ENCODE measurements around the gene HOXB8. TPM values are rescaled to one million over a fixed set of nuclear protein-coding genes. Genes with fewer than 3 reads are reported as not detected.

HOXB8 gene
- total and polyA plus RNA-seq, 10 of the 15 experiments (the other 5 are each of a cell fraction or from before 2014, with no cell fraction given): 0.21 TPM; not detected in 9

DNA sequence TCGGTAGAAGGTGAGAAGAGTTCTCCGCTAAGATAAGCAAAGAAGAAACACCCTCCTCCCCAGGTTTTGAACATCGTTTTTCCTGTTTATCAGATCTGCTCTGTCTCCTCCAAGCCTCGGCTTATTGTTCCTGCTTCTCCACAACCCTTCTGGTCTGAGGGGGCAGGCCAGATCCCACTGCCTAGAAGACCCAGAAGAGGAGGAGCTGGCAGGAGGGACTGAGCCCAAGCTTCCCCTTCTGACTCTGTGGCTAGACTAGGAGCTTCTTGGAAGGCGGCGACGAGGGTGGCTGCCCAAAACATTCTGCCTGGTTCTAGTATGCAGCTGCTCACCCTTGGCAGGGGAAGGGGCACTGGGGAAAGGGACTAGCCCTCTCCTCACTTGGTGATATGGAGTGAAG lies 16.4 kb downstream of the HOXB8 start:
- FAIRE-seq: no peak
- intact Hi-C loops (cut with micrococcal nuclease; ENCODE audit: unreplicated experiment): no loop called here
- RAD21 ChIA-PET (ENCODE audit: unreplicated experiment): interaction anchor here (1.0 to 1.2 kb wide), 2 partner anchors 280 to 518 kb away, joined by 3 read pairs; no protein-coding TSS in a partner anchor
- no peak overlapping the region for H3K4me3 ChIP-seq
- POLR2A ChIA-PET: no interaction called here
- no peak overlapping the region for H3K9ac ChIP-seq (ENCODE audit: control insufficient read depth, insufficient read depth, low read length)
- DNase-seq (ENCODE audit: low read depth, low spot score): no peak
- CTCF ChIA-PET: interaction anchor here (1.6 to 2.2 kb wide), 2 partner anchors 20 to 247 kb away, joined by 5 to 7 read pairs; no protein-coding TSS in a partner anchor
- H3K9me3 ChIP-seq (replicated peaks; ENCODE audit: control insufficient read depth, insufficient read depth, low read length): no peaks in the 10 kb centered on the region
- no TSS peak for BruUV-seq (replicated peaks)
- TF ChIP-seq PAX8 (IDR thresholded peaks at IDR 0.05) (no peak), EGR1 (IDR thresholded peaks at IDR 0.05; ENCODE audit: borderline replicate concordance in 1 of 2, low read depth in 2 of 2, low read length in 2 of 2) (no peak), NFYA (IDR thresholded peaks at IDR 0.05; ENCODE audit: borderline replicate concordance, low read depth, low read length) (no peak), ZNF207 (IDR thresholded peaks at IDR 0.05; ENCODE audit: borderline replicate concordance) (no peak), NFYB (IDR thresholded peaks at IDR 0.05; ENCODE audit: insufficient read depth, low read depth, low read length) (no peak), FOS (IDR thresholded peaks at IDR 0.05; ENCODE audit: borderline replicate concordance, extremely low read depth, insufficient read length) (no peak), YY1 (IDR thresholded peaks at IDR 0.05; ENCODE audit: low read depth, low read length) (no peak), PML (IDR thresholded peaks at IDR 0.05; ENCODE audit: low read length) (no peak), ASH2L (IDR thresholded peaks at IDR 0.05; ENCODE audit: borderline replicate concordance, low read depth) (no peak), FOXK2 (IDR thresholded peaks at IDR 0.05) (no peak), KAT2A (conservative IDR thresholded peaks at IDR 0.05; ENCODE audit: control insufficient read depth, low read depth, low read length) (no peak), EZH2 (IDR thresholded peaks at IDR 0.05; ENCODE audit: borderline replicate concordance, control insufficient read depth, low read depth, low read length) (no peak), RELA (IDR thresholded peaks at IDR 0.05; ENCODE audit: borderline replicate concordance, partially characterized antibody) (no peak), MXI1 (IDR thresholded peaks at IDR 0.05; ENCODE audit: low read depth, low read length) (no peak), CBFB (IDR thresholded peaks at IDR 0.05; ENCODE audit: low read depth) (no peak)
- TF ChIP-seq, protein P1, sequence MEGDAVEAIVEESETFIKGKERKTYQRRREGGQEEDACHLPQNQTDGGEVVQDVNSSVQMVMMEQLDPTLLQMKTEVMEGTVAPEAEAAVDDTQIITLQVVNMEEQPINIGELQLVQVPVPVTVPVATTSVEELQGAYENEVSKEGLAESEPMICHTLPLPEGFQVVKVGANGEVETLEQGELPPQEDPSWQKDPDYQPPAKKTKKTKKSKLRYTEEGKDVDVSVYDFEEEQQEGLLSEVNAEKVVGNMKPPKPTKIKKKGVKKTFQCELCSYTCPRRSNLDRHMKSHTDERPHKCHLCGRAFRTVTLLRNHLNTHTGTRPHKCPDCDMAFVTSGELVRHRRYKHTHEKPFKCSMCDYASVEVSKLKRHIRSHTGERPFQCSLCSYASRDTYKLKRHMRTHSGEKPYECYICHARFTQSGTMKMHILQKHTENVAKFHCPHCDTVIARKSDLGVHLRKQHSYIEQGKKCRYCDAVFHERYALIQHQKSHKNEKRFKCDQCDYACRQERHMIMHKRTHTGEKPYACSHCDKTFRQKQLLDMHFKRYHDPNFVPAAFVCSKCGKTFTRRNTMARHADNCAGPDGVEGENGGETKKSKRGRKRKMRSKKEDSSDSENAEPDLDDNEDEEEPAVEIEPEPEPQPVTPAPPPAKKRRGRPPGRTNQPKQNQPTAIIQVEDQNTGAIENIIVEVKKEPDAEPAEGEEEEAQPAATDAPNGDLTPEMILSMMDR (IDR thresholded peaks at IDR 0.05 in 2 of 3, conservative IDR thresholded peaks at IDR 0.05 in 1 of 3; ENCODE audit: control insufficient read depth in 2 of 3, extremely low read depth in 1 of 3, insufficient read depth in 1 of 3, low read depth in 3 of 3, low read length in 3 of 3): no peak
- TF ChIP-seq, protein P2, sequence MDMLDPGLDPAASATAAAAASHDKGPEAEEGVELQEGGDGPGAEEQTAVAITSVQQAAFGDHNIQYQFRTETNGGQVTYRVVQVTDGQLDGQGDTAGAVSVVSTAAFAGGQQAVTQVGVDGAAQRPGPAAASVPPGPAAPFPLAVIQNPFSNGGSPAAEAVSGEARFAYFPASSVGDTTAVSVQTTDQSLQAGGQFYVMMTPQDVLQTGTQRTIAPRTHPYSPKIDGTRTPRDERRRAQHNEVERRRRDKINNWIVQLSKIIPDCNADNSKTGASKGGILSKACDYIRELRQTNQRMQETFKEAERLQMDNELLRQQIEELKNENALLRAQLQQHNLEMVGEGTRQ (IDR thresholded peaks at IDR 0.05; ENCODE audit: borderline replicate concordance, low read depth, low read length): no peak
- TF ChIP-seq, protein P3, sequence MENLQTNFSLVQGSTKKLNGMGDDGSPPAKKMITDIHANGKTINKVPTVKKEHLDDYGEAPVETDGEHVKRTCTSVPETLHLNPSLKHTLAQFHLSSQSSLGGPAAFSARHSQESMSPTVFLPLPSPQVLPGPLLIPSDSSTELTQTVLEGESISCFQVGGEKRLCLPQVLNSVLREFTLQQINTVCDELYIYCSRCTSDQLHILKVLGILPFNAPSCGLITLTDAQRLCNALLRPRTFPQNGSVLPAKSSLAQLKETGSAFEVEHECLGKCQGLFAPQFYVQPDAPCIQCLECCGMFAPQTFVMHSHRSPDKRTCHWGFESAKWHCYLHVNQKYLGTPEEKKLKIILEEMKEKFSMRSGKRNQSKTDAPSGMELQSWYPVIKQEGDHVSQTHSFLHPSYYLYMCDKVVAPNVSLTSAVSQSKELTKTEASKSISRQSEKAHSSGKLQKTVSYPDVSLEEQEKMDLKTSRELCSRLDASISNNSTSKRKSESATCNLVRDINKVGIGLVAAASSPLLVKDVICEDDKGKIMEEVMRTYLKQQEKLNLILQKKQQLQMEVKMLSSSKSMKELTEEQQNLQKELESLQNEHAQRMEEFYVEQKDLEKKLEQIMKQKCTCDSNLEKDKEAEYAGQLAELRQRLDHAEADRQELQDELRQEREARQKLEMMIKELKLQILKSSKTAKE (IDR thresholded peaks at IDR 0.05; ENCODE audit: low read depth, poor library complexity, severe bottlenecking): no peak
- TF ChIP-seq, protein P4, sequence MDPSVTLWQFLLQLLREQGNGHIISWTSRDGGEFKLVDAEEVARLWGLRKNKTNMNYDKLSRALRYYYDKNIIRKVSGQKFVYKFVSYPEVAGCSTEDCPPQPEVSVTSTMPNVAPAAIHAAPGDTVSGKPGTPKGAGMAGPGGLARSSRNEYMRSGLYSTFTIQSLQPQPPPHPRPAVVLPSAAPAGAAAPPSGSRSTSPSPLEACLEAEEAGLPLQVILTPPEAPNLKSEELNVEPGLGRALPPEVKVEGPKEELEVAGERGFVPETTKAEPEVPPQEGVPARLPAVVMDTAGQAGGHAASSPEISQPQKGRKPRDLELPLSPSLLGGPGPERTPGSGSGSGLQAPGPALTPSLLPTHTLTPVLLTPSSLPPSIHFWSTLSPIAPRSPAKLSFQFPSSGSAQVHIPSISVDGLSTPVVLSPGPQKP (IDR thresholded peaks at IDR 0.05; ENCODE audit: low read depth, low read length): no peak
- SMC1A ChIA-PET (ENCODE audit: uncharacterized antibody, unreplicated experiment): interaction anchor here (0.8 to 1.1 kb wide), 2 partner anchors 10 to 263 kb away, joined by 3 to 4 read pairs; no protein-coding TSS in a partner anchor
- peaks cover 10% of the 10 kb centered on the region for H3K4me1 ChIP-seq (ENCODE audit: control insufficient read depth, insufficient read depth, low read length)
- WGBS (ENCODE audit: insufficient coverage, insufficient replicate concordance, low lambda C conversion rate, missing lambda C conversion rate): 43% methylated on average over 7 of the region's 7 CpGs
- no peak for ATAC-seq
- no peak overlapping the region for H3K27ac ChIP-seq (ENCODE audit: control insufficient read depth, insufficient read depth)
- no peaks in the 10 kb centered on the region for H3K36me3 ChIP-seq (ENCODE audit: control insufficient read depth in 2 of 2, insufficient read depth in 2 of 2, low read length in 1 of 2)
- in situ Hi-C loops (cut with MboI): loop anchor here (5.0 kb wide), 1 partner anchor 336 kb away; no protein-coding TSS in a partner anchor
- H4K20me1 ChIP-seq (ENCODE audit: control insufficient read depth, insufficient read depth): no peaks in the 10 kb centered on the region
- no peak overlapping the region for H3K4me2 ChIP-seq (ENCODE audit: control insufficient read depth, insufficient read depth)
- no peak overlapping the region for H2AFZ ChIP-seq (ENCODE audit: control insufficient read depth, low read depth, low read length)
- peaks cover 15 to 47% of the 10 kb centered on the region in 2 experiments for H3K27me3 ChIP-seq (replicated peaks in 1 of 2; ENCODE audit: control insufficient read depth in 2 of 2, insufficient read depth in 2 of 2, low read length in 1 of 2)
- no peaks in the 10 kb centered on the region for H3K79me2 ChIP-seq (ENCODE audit: control insufficient read depth, insufficient read depth, low read length)
